T-helper 9 cell (primary cell): ENCODE data around the gene NPLOC4.

Experiments used
- DNase-seq: peaks from one replicate; pipeline ENCODE4 v3.0.0-alpha.2; 2020

NPLOC4 gene

DNA sequence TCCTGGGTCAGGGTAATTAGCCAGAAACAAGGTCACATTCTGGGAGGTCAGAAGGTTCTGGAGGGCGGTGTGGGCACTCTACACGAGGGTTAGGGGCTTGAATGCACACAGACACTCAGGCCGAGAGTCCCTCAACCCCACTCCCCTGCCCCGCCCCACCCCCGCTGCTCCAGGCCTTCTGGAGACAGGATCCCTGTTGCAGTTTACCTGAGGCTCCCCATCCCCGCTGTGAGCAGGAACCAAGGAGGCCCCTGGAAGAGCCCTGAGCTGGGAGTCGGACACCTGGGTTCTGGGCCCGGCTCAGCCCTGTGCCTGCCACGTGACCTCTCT lies 119.9 kb downstream of the NPLOC4 start:
- DNase-seq: no peak

DNA sequence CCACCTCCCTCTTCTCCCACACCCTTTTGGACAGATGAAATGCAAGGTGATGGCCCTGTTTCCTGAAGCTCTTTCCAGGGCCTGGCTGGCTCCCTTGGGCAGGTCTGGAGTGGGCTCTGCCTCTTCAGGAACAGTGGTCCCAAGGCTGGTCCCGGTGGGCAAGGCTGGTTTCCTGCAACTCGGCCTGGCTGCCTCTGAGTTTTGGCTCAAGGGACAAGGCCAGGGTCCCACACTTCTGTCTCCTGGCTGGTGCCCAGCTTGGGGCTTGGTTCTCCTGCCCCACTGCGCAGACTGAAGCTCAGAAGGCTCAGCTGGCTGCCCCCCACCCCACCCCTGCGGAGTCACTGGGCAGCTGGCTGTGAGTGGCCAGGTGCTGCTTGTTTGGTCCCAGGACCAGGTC lies 120.5 kb downstream of the NPLOC4 start:
- no peak for DNase-seq

DNA sequence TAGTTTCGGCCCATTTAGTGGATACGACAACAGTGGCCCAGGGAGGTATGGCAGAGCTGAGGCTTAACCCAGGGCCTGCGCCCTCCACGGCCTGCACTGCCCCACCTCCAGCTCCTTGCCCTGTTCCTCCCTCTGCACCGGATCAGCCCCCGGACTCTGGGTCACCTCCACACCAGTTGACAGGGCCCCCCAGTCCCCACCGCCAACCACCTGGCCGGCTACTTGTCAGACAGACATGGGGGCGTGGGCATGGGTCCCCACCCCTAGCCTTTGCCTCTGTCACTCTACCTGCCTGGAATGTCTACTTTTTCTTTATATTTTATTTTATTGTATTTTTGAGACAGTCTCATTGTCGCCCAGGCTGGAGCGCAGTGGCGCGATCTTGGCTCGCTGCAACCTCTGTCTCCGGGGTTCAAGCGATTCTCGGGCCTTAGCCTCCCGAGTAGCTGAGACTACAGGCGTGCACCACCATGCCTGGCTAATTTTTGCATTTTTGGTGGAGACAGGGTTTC lies 121.3 kb downstream of the NPLOC4 start:
- no peak for DNase-seq

DNA sequence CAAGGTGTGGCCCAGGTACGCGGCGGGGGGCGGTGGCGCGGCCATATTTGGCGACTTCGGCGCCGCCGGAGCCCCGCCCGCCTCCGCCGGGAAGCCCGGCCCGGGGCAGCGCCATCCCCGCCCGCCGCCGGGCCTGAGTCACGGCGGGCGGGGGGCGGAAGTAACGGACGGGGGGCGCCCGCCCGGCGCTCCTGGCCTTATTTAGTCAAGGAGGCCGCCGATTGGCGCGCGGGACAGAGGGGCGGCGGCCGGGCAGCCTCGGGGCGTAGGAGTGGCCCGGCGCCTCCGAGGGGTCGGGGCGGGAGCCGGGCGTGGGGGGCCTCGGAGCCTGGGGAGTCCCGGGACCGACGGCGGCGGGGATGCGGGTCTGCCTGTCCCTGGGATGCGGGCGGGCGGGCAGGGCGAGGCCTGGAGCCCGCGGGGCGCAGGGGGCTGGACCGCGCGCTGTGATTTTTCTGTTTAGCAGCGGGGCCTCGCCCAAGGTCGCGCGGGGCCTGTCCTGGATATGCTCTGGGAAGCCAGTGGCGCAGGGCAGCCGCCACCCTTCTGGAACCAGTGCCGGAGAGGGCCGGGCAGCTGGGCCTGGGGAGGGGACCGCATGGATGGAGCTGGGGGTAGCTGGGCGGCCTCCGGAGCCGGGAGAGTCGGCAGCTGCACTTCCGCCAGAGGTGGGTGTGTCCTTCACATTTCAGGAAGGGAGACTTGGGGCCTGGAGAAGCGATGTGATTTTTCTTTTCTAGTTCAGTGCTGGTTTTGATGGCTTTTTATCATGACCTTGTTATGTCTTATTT lies 122.0 kb downstream of the NPLOC4 start:
- peak; percentile 62 for DNase-seq

DNA sequence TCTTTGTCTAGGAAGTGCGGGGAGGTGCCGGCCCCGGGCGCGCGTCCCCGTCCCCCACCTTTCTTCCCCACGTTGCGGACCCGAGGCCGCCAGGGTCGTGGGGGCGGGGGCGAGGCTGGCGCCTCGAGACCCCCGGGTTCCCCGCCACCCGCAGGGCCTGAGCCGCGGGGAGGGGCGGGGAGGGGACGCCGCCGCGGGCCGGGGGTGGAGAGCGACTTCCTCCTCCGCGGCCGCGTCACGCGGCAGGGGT lies 122.5 kb downstream of the NPLOC4 start:
- no peak for DNase-seq

DNA sequence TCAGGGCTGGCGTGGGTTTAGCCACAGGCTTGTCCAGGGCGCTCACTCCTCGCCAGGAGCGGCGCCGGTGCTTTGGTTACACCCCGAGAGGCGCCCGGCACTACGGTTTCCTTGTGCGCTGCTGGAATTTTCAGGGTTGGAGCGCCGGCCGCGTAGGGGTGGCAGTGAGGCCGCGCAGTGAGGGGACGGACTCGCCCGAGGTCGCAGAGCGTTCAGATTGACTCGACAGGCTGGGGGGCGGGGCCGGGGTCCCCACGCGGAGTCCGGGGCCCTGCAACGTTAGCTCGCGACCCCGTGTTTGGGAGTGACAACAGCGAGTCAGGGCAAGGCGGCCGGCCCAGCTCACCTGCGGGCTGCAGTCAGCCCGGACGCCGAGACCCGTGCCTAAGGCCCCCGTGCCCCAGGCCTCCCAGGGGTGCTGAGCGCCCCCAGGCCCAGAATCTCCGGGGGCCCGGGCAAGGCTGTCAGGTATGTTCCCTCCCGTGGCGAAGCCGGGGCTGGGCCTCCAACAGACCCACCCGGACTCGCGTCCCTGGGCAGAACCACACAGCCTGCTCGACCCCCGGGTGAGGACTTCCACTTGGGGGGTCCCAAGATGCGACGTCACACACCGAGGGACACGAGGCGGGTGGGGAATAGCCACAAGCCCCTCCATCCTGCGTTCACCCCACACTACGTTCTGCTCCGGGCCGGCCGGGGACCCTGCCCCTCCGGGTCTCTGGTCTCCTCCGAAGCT lies 123.0 kb downstream of the NPLOC4 start:
- DNase-seq: peak; percentile 34

DNA sequence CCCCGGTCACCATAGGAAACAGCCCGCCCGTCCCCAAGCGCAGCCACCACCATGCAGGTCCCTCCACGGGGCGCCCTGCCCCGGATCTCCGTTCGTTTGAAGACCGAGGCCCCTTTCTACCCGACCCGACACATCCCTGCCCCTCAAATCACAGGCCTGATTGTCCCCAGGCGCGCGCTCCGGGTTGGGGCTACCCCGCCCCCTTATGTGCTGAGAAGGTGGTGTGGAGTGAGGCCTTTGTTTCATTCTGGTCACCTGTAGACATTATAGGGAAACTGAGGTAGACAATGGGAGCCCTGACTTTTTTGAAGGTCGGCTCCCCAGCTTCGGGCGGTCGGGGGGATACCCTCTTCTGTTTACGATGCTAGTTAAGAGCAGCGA lies 123.5 kb downstream of the NPLOC4 start:
- peak; percentile 50 for DNase-seq

DNA sequence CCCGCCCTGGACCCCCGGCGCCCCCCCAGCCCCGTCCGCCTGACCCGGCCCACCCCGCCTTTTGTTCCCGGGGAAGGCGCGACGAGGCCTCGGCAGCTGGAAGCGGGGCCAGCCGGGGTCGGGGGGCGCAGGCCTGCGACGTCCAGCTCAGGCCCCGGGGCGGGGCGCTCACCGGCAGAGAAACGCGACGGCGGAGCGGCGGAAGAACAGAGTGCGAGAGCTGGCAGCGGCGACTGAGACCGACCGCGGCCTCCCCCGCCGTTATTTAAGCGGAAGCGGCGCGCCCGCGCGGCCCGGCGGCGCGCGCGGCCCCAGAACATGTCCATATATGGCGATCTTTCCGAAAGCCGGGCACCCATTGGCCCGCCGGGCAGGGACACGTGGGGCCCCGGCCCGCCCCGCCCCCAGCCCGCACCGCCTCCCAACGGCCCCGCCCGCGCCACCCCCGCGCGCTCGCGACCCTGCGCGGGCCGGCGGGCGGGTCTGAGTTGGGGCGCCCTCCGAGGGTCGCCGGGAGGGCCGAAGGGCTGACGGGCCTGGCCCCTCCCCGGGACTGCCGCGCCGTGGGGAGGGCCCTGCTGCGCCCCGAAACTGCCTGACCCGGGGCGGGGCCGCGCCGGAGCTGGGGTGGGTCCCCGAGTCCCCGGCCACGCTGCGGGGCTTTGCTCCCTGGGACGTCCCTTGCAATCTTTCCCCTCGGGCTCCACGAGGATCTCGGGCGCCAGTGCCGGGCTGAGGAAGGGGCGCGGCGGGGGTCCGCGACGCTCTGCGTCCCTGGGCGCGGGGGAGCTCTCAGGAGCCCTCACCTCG lies 124.1 kb downstream of the NPLOC4 start, which contains the start of gene ACTG1:
TSS of gene ACTG1 (minus strand) at position 238 of the 810 bp plus-strand sequence. CDS start 445 bp downstream, outside the sequence.
- DNase-seq: peak; percentile 85

DNA sequence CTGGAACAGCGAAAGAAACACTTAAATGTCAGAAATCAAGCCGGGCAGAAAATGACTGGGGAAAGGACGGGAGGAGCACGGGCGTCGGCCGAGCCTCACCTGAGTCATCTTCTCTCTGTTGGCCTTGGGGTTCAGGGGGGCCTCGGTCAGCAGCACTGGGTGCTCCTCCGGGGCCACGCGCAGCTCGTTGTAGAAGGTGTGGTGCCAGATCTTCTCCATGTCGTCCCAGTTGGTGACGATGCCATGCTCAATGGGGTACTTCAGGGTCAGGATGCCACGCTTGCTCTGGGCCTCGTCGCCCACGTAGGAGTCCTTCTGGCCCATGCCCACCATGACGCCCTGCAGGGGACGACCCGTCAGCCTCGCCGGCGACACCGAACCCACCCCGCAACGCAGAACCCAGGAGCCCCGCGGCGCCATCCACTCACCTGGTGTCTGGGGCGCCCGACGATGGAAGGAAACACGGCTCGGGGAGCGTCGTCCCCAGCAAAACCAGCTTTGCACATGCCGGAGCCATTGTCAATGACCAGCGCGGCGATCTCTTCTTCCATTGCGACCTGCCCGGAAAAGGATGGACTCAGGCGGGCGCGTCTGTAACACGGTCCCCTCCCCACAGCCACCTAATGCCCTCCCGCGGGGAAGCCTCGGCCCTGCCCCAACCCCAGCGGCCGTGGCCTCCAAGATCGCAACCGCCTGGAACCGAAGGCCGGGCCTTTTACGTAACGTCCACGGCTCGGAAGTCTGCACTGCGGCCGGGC lies 124.9 kb downstream of the NPLOC4 start:
- DNase-seq: no peak

DNA sequence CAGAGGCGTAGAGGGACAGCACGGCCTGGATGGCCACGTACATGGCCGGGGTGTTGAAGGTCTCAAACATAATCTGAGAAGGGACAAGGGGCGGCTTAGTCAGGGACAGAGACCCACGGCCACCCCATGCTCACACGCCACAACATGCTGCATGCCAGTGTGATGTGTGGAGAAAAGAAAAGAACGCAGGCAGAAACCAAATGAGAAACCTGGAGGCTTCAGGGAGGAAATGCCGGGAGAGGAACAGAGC lies 125.4 kb downstream of the NPLOC4 start:
- no peak for DNase-seq

DNA sequence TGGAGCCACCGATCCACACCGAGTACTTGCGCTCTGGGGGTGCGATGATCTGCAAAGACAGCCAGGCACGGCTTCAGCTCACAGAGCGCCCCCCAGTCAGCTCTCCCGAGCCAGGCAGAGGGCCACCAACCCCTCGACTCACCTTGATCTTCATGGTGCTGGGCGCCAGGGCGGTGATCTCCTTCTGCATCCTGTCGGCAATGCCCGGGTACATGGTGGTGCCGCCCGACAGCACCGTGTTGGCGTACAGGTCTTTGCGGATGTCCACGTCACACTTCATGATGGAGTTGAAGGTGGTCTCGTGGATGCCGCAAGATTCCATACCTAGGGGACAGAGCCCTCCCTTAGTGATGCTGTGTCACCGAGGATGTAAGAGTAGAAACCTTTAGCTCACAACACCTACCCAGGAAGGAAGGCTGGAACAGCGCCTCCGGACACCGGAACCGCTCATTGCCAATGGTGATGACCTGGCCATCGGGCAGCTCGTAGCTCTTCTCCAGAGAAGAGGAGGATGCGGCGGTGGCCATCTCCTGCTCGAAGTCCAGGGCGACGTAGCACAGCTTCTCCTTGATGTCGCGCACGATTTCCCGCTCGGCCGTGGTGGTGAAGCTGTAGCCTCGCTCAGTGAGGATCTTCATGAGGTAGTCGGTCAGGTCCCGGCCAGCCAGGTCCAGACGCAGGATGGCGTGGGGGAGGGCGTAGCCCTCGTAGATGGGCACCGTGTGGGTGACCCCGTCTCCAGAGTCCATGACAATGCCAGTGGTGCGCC lies 125.9 kb downstream of the NPLOC4 start:
- DNase-seq: peak; percentile 33

DNA sequence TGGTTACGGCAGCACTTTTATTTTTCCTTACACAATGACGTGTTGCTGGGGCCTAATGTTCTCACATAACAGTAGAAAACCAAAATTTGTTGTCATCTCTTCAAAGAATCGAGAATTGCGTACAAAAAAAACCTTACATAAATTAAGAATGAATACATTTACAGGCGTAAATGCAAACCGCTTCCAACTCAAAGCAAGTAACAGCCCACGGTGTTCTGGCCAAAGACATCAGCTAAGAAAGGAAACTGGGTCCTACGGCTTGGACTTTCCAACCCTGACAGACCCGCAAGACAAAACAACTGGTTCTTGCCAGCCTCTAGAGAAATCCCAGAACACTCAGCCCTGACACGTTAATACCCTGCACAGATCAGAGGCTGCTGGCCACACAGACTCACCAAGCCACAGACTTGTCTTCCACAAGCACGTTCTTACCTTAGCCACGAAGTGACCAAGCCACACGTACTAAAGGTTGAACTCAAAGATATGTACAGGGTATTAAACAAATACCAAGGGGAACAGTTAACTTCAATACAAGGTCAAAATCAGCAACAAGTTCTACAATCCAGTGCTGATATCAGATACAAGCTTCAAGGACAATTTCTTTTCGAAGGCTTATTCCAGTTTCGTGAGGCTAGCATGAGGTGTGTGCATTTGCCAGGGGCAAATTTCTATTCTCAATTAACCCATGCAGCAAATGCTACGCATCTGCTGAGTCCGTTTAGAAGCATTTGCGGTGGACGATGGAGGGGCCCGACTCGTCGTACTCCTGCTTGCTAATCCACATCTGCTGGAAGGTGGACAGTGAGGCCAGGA lies 126.7 kb downstream of the NPLOC4 start:
- no peak for DNase-seq

DNA sequence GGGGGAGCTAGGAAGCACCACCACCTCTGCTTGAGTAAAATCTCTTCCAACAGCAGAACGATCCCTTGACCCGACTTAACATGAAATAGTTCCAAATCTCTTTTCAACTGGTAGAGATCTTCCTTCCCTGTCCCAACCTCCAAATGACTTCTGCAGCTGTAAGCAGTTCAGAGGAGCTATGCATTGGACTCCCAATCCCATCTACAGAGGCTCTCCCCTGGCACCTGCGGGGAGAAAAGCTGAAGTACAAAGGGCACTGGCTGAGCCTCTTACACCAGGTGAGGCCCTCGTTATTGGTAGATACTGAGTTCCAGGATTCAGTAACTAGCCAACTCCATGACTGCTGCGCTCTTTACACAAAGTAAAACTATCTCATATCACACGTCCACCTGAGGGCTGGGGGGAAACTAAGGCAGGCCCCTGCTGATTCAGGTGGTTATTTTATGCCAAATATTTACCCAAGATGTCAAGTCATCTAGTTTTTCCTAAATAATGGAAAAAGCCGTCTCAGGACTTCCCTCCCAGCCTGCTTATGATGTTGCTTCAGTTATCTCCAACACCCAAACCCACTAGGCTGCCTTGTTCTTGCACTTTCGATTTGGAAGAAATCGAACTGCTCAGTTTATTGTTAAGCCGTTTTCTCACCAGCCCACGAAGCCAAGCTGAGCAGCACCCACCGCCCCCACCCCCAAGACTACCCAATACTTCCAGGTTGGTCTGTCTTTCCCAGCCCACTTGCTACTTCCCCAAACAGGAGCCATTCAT lies 127.5 kb downstream of the NPLOC4 start:
- DNase-seq: no peak

DNA sequence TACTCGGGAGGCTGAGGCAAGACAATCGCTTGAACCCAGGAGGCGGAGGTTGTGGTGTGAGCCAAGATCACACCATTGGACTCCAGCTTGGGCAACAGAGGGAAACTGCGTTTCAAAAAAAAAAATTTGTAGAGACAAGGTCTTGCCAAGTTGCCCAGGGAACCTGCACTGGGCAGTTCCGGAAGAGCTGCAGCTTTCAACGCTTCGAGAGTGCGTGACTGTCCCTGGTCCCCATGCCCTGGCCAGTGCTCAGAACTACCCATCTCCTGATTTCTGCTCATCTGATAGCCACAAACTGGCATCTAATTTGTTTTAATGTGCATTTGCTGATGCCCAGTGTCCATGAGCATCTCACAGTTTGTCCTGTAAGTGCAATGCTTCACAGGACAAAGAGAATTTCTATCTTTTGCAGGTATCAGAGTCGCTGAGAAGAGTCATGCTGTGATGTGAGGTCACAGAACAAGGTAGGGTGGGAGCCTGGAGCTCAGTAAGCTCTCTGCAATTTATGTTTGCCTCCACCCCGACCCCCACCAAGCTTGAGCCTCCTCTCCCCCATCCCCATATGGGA lies 128.2 kb downstream of the NPLOC4 start:
- DNase-seq: no peak
